SU-DHL-6 (cell line): Measurements from ENCODE around the gene FPGT.

ENCODE experiments used
- H2AFZ ChIP-seq: fragments of 200-600 bp; sonication (generic); 2 replicates; pipeline ENCODE4 v1.6.1; 2014; ENCODE audit warnings: low read depth, mild to moderate bottlenecking, moderate library complexity, mixed read lengths, antibody characterized with exemption, low read length; ENCODE audit not compliant: severe bottlenecking
- H3F3A ChIP-seq: fragments of 200-600 bp; shearing (Covaris generic); 2 replicates; pipeline ENCODE4 v1.6.0; 2016; ENCODE audit warnings: antibody characterized with exemption, mild to moderate bottlenecking; ENCODE audit not compliant: insufficient read depth
- H3K27ac ChIP-seq: fragments of 200-600 bp; sonication (generic); 2 replicates; pipeline ENCODE4 v1.5.1; 2016; ENCODE audit warnings: low read depth, mild to moderate bottlenecking, low read length, moderate library complexity, mixed read lengths
- H3K27me3 ChIP-seq: fragments of 200-600 bp; sonication (generic), shearing (Covaris generic); 2 replicates; pipeline ENCODE4 v1.6.0; 2014; ENCODE audit warnings: mild to moderate bottlenecking, low read length
- H3K36me3 ChIP-seq: fragments of 200-600 bp; sonication (generic); 2 replicates; pipeline ENCODE4 v1.6.1; 2014; ENCODE audit warnings: mild to moderate bottlenecking, low read length, mixed read lengths
- H3K4me2 ChIP-seq: fragments of 300-600, 200-600 bp; shearing (Covaris generic), sonication (generic); 2 replicates; pipeline ENCODE4 v1.6.0; 2014; ENCODE audit warnings: low read length, low read depth, mild to moderate bottlenecking; ENCODE audit not compliant: poor library complexity, severe bottlenecking
- H3K4me3 ChIP-seq: fragments of 200-600 bp; sonication (generic); 2 replicates; pipeline ENCODE4 v1.5.1; 2014; ENCODE audit warnings: antibody characterized with exemption, low read length, mild to moderate bottlenecking, mixed read lengths; ENCODE audit not compliant: insufficient read depth, poor library complexity, severe bottlenecking
- H3K79me2 ChIP-seq: fragments of 200-600 bp; sonication (generic); 2 replicates; pipeline ENCODE4 v1.6.1; 2014; ENCODE audit warnings: mild to moderate bottlenecking, low read length, moderate library complexity; ENCODE audit not compliant: insufficient read depth
- H3K9ac ChIP-seq: fragments of 200-600 bp; sonication (generic); 2 replicates; pipeline ENCODE4 v1.7.0; 2014; ENCODE audit warnings: mild to moderate bottlenecking, low read length
- H3K9me2 ChIP-seq: fragments of 200-600 bp; sonication (generic); replicated peaks from 2 replicates; pipeline ENCODE4 v1.6.1; 2014; ENCODE audit warnings: low read length; ENCODE audit not compliant: insufficient read depth
- H3K9me3 ChIP-seq: fragments of 200-600 bp; sonication (generic); 2 replicates; pipeline ENCODE4 v1.6.1; 2014; ENCODE audit warnings: low read length, mixed read lengths; ENCODE audit not compliant: insufficient read depth
- H4K20me1 ChIP-seq: fragments of 200-600 bp; sonication (generic); 2 replicates; pipeline ENCODE4 v1.6.1; 2014; ENCODE audit warnings: low read depth, mild to moderate bottlenecking, antibody characterized with exemption, low read length, moderate library complexity, mixed read lengths
- CTCF ChIP-seq: fragments of 200-600 bp; sonication (generic); IDR thresholded peaks from one replicate; pipeline ENCODE4 v1.5.1; 2017; ENCODE audit warnings: antibody characterized with exemption, mild to moderate bottlenecking, low read length, moderate library complexity; ENCODE audit not compliant: insufficient read depth, poor library complexity, severe bottlenecking
- EZH2phosphoT487 ChIP-seq: fragments of 200-600 bp; sonication (generic), shearing (Covaris generic); conservative IDR thresholded peaks from 2 replicates; pipeline ENCODE4 v1.6.1; 2018; ENCODE audit warnings: mild to moderate bottlenecking, antibody characterized with exemption, low read length, moderate library complexity, mixed read lengths

FPGT gene

GRCh38 chr1:74195339-74195738, 2.7 kb upstream of the FPGT start:
- no peaks in the 10 kb centered on the region for H4K20me1 ChIP-seq
- no peaks in the 10 kb centered on the region; the same call in 1 of the 2 replicates for H3F3A ChIP-seq
- no peaks in the 10 kb centered on the region for H3K9me2 ChIP-seq
- no peaks in the 10 kb centered on the region for H3K36me3 ChIP-seq
- H2AFZ ChIP-seq = no peak overlapping the region
- H3K4me3 ChIP-seq = no peak overlapping the region
- no peak overlapping the region for H3K4me2 ChIP-seq
- no peak for TF ChIP-seq EZH2phosphoT487
- TF ChIP-seq CTCF = no peak
- no peaks in the 10 kb centered on the region for H3K27me3 ChIP-seq
- no peak overlapping the region for H3K9ac ChIP-seq
- H3K27ac ChIP-seq = no peak overlapping the region
- no peaks in the 10 kb centered on the region for H3K79me2 ChIP-seq
- H3K9me3 ChIP-seq = no peaks in the 10 kb centered on the region

GRCh38 chr1:74197255-74197654, 787 bp upstream of the FPGT start:
- Histone ChIP-seq H3K9ac (peak overlapping the region; percentile 65), H3K27me3 (no peaks in the 10 kb centered on the region), H4K20me1 (no peaks in the 10 kb centered on the region), H3F3A (no peaks in the 10 kb centered on the region; the same call in 1 of the 2 replicates), H3K9me2 (no peaks in the 10 kb centered on the region), H3K4me3 (peak overlapping the region; percentile 73), H2AFZ (no peak overlapping the region), H3K27ac (no peak overlapping the region), H3K4me2 (peak overlapping the region; percentile 67), H3K36me3 (no peaks in the 10 kb centered on the region), H3K9me3 (no peaks in the 10 kb centered on the region), H3K79me2 (no peaks in the 10 kb centered on the region)
- TF ChIP-seq EZH2phosphoT487 (no peak), CTCF (no peak)

- TF ChIP-seq EZH2phosphoT487 (no peak), CTCF (no peak)
- Histone ChIP-seq H4K20me1 (no peaks in the 10 kb centered on the region), H3K4me3 (peak overlapping the region; percentile 73), H3K27ac (no peak overlapping the region), H3K27me3 (no peaks in the 10 kb centered on the region), H3F3A (no peaks in the 10 kb centered on the region; the same call in 1 of the 2 replicates), H3K9me2 (no peaks in the 10 kb centered on the region), H3K4me2 (peak overlapping the region; percentile 78), H2AFZ (peak overlapping the region; percentile 76), H3K9ac (no peak overlapping the region; the same call in 1 of the 2 replicates), H3K79me2 (no peaks in the 10 kb centered on the region), H3K9me3 (no peaks in the 10 kb centered on the region), H3K36me3 (no peaks in the 10 kb centered on the region)
Observed at GRCh38 chr1:74199504-74199903, 1.5 kb downstream of the FPGT start.

- H3F3A ChIP-seq = no peaks in the 10 kb centered on the region
- H3K9me3 ChIP-seq = no peaks in the 10 kb centered on the region
- no peak overlapping the region for H3K27ac ChIP-seq
- no peaks in the 10 kb centered on the region for H3K36me3 ChIP-seq
- no peaks in the 10 kb centered on the region for H3K27me3 ChIP-seq
- TF ChIP-seq EZH2phosphoT487 (no peak), CTCF (no peak)
- H4K20me1 ChIP-seq = no peaks in the 10 kb centered on the region
- no peak overlapping the region for H2AFZ ChIP-seq
- H3K79me2 ChIP-seq = no peaks in the 10 kb centered on the region
- no peak overlapping the region for H3K4me2 ChIP-seq
- no peak overlapping the region for H3K4me3 ChIP-seq
- H3K9me2 ChIP-seq = no peaks in the 10 kb centered on the region
- no peak overlapping the region for H3K9ac ChIP-seq
Observed at GRCh38 chr1:74205266-74205665, 7.2 kb downstream of the FPGT start.
